Measurements from ENCODE around the gene PON2.

DNA sequence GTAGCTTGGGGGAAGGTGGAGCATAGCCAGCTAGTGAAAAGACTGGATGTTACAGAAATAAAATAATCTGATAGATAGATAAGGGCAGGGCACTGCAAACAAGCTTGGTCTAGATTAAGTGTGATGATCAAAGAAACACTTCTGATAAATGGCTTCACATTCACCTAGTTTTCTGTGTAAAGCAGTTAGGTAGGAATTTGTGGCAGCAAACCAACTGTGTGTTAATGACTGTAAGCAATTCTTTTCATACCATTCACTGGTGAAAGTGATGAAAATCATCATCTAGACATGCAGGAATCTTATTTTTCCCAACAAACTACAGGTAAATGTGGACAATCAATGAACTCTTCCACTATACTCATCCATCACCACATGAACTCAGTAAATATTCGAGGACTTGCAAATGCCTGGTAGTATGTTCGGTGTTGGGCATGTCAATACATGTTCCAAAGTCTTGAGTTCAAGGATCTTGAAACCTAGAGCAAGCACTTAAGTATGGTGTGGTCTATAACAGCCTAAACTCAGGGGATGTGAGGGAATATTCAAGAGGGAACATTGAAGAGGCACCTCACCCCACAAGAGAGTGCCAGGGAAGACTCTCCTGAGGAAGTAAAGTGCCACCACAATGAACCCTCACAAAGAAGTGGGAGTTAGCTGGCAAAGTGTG, 59.1 kb downstream of the PON2 start:
- TF ChIP-seq EZH2 (IDR thresholded peaks at IDR 0.05; ENCODE audit: borderline replicate concordance, low read depth, low read length, severe bottlenecking), result no peak
- TF ChIP-seq, protein P1, sequence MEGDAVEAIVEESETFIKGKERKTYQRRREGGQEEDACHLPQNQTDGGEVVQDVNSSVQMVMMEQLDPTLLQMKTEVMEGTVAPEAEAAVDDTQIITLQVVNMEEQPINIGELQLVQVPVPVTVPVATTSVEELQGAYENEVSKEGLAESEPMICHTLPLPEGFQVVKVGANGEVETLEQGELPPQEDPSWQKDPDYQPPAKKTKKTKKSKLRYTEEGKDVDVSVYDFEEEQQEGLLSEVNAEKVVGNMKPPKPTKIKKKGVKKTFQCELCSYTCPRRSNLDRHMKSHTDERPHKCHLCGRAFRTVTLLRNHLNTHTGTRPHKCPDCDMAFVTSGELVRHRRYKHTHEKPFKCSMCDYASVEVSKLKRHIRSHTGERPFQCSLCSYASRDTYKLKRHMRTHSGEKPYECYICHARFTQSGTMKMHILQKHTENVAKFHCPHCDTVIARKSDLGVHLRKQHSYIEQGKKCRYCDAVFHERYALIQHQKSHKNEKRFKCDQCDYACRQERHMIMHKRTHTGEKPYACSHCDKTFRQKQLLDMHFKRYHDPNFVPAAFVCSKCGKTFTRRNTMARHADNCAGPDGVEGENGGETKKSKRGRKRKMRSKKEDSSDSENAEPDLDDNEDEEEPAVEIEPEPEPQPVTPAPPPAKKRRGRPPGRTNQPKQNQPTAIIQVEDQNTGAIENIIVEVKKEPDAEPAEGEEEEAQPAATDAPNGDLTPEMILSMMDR (IDR thresholded peaks at IDR 0.05; ENCODE audit: borderline replicate concordance, extremely low read depth, low read length, poor library complexity, severe bottlenecking), result no peak
